Glutamatergic neuron (in vitro differentiated cells): ENCODE data around the gene TRIM17. TPM values are rescaled to one million over a fixed set of nuclear protein-coding genes. Genes with fewer than 3 reads are reported as not detected.

Source experiments
- DNase-seq: peaks from one replicate; pipeline ENCODE4 v3.0.0; 2022
- H3K27ac Mint-ChIP-seq: one replicate; pipeline ENCODE4 v1.8.0; 2020; ENCODE audit warnings: mild to moderate bottlenecking, mixed read lengths, inconsistent platforms; ENCODE audit not compliant: unreplicated experiment
- H3K27me3 Mint-ChIP-seq: one replicate; pipeline ENCODE4 v1.8.0; 2020; ENCODE audit warnings: mild to moderate bottlenecking, moderate library complexity, mixed read lengths, inconsistent platforms; ENCODE audit not compliant: unreplicated experiment
- H3K36me3 Mint-ChIP-seq: one replicate; pipeline ENCODE4 v1.8.0; 2020; ENCODE audit warnings: mild to moderate bottlenecking, mixed read lengths, inconsistent platforms; ENCODE audit not compliant: unreplicated experiment
- H3K4me1 Mint-ChIP-seq: one replicate; pipeline ENCODE4 v1.8.0; 2020; ENCODE audit warnings: mild to moderate bottlenecking, low read depth, mixed read lengths, inconsistent platforms; ENCODE audit not compliant: unreplicated experiment
- H3K4me3 Mint-ChIP-seq: one replicate; pipeline ENCODE4 v1.8.0; 2020; ENCODE audit warnings: mild to moderate bottlenecking, mixed read lengths, inconsistent platforms; ENCODE audit not compliant: unreplicated experiment
- H3K9me3 Mint-ChIP-seq: one replicate; pipeline ENCODE4 v1.8.0; 2020; ENCODE audit warnings: mild to moderate bottlenecking, moderate library complexity, mixed read lengths, inconsistent platforms; ENCODE audit not compliant: unreplicated experiment
- CTCF ChIP-seq: fragments of 200-600 bp; sonication (generic); IDR thresholded peaks from one replicate; pipeline ENCODE4 v1.5.0; 2021; ENCODE audit not compliant: partially characterized antibody, unreplicated experiment
- total RNA-seq: library from RNA; stranded (reverse); fragmentation: NEBNext Ultra II Directional; extraction: Animal tissue kit (Norgen Biotek cat#: 25700); gene quantifications from one replicate; pipeline ENCODE4 v1.2.1, GENCODE V29; 2021; ENCODE audit not compliant: unreplicated experiment

The TRIM17 gene
- total RNA-seq, 1 donor from 2014 or later, result not detected

- Mint-ChIP-seq H3K9me3 (peaks cover 5% of the 10 kb centered on the region), H3K4me3 (peak overlapping the region; percentile 91), H3K4me1 (peaks cover 13% of the 10 kb centered on the region), H3K36me3 (no peaks in the 10 kb centered on the region), H3K27ac (peak overlapping the region; percentile 80), H3K27me3 (peaks cover 8% of the 10 kb centered on the region)
- TF ChIP-seq CTCF, result peak; percentile 37
- DNase-seq, result peak; percentile 75
These were observed 47.1 kb upstream of the TRIM17 start for GRCh38 chr1:228463559-228464455.

GRCh38 chr1:228463009-228463558 lies 46.4 kb upstream of the TRIM17 start:
- H3K9me3 Mint-ChIP-seq, result peaks cover 9% of the 10 kb centered on the region
- DNase-seq, result no peak
- peak overlapping the region; percentile 91 for H3K4me3 Mint-ChIP-seq
- H3K27ac Mint-ChIP-seq, result peak overlapping the region; percentile 80
- peaks cover 13% of the 10 kb centered on the region for H3K4me1 Mint-ChIP-seq
- peaks cover 13% of the 10 kb centered on the region for H3K27me3 Mint-ChIP-seq
- no peaks in the 10 kb centered on the region for H3K36me3 Mint-ChIP-seq
- no peak for TF ChIP-seq CTCF

GRCh38 chr1:228462560-228462959 lies 45.9 kb upstream of the TRIM17 start:
- Mint-ChIP-seq H3K4me1 (peaks cover 13% of the 10 kb centered on the region), H3K27ac (peak overlapping the region; percentile 80), H3K36me3 (no peaks in the 10 kb centered on the region), H3K9me3 (peaks cover 14% of the 10 kb centered on the region), H3K27me3 (peaks cover 18% of the 10 kb centered on the region), H3K4me3 (peak overlapping the region; percentile 91)
- TF ChIP-seq CTCF, result no peak
- DNase-seq, result no peak

- DNase-seq, result no peak
- Mint-ChIP-seq H3K27me3 (peaks cover 14% of the 10 kb centered on the region), H3K36me3 (no peaks in the 10 kb centered on the region), H3K4me1 (peaks cover 18% of the 10 kb centered on the region), H3K4me3 (peak overlapping the region; percentile 81), H3K27ac (no peak overlapping the region), H3K9me3 (peaks cover 15% of the 10 kb centered on the region)
- no peak for TF ChIP-seq CTCF
These were observed 44.2 kb upstream of the TRIM17 start for GRCh38 chr1:228460821-228461220.
